HUES6 (cell line): ENCODE results near the gene RBP2.

Source experiments
- H3K27ac ChIP-seq: 2 replicates; pipeline ENCODE4 v1.7.0; 2013; ENCODE audit warnings: low read depth, mild to moderate bottlenecking, low read length, inconsistent platforms
- H3K27me3 ChIP-seq: 2 replicates; pipeline ENCODE4 v1.6.1; 2013; ENCODE audit warnings: low read length; ENCODE audit not compliant: control insufficient read depth, insufficient read depth
- H3K36me3 ChIP-seq: 2 replicates; pipeline ENCODE4 v1.6.1; 2013; ENCODE audit warnings: low read length; ENCODE audit not compliant: control insufficient read depth, insufficient read depth
- H3K4me1 ChIP-seq: 2 replicates; pipeline ENCODE4 v1.6.1; 2013; ENCODE audit warnings: low read length; ENCODE audit not compliant: control insufficient read depth, insufficient read depth
- H3K4me3 ChIP-seq: 2 replicates; pipeline ENCODE4 v1.5.1; 2013; ENCODE audit warnings: low read depth, low read length
- H3K9ac ChIP-seq: one replicate; pipeline ENCODE4 v1.6.1; 2013; ENCODE audit warnings: mild to moderate bottlenecking, low read length
- H3K9me3 ChIP-seq: 2 replicates; pipeline ENCODE4 v1.6.1; 2013; ENCODE audit warnings: low read depth, low read length; ENCODE audit not compliant: control insufficient read depth, insufficient read depth

The RBP2 gene

GRCh38 chr3:139460076-139460475 lies 16.2 kb downstream of the RBP2 start:
- no peaks in the 10 kb centered on the region for H3K9me3 ChIP-seq
- no peaks in the 10 kb centered on the region for H3K36me3 ChIP-seq
- no peak overlapping the region for H3K27ac ChIP-seq
- H3K4me3 ChIP-seq: no peak overlapping the region
- no peaks in the 10 kb centered on the region for H3K27me3 ChIP-seq
- no peak overlapping the region for H3K9ac ChIP-seq
- H3K4me1 ChIP-seq: peaks cover 15% of the 10 kb centered on the region

- H3K27me3 ChIP-seq: no peaks in the 10 kb centered on the region
- H3K9me3 ChIP-seq: no peaks in the 10 kb centered on the region
- H3K4me3 ChIP-seq: no peak overlapping the region
- H3K9ac ChIP-seq: no peak overlapping the region
- no peak overlapping the region for H3K27ac ChIP-seq
- no peaks in the 10 kb centered on the region for H3K36me3 ChIP-seq
- H3K4me1 ChIP-seq: peaks cover 32% of the 10 kb centered on the region
These were observed 18.0 kb downstream of the RBP2 start for GRCh38 chr3:139458348-139458747.

- Histone ChIP-seq H3K4me3 (no peak overlapping the region), H3K9ac (no peak overlapping the region), H3K36me3 (no peaks in the 10 kb centered on the region)
These were observed 19.2 kb downstream of the RBP2 start for GRCh38 chr3:139457066-139457465.

GRCh38 chr3:139456386-139456785 lies 19.9 kb downstream of the RBP2 start:
- H3K4me1 ChIP-seq: peaks cover 38% of the 10 kb centered on the region
- no peaks in the 10 kb centered on the region for H3K27me3 ChIP-seq
- no peak overlapping the region for H3K9ac ChIP-seq
- H3K36me3 ChIP-seq: no peaks in the 10 kb centered on the region
- no peak overlapping the region for H3K27ac ChIP-seq
- no peak overlapping the region for H3K4me3 ChIP-seq
- H3K9me3 ChIP-seq: no peaks in the 10 kb centered on the region

More at GRCh38 chr3:139457066-139457465, 19.2 kb downstream of the RBP2 start:
- no peaks in the 10 kb centered on the region for H3K27me3 ChIP-seq
- H3K9me3 ChIP-seq: no peaks in the 10 kb centered on the region
- H3K4me1 ChIP-seq: peaks cover 35% of the 10 kb centered on the region
- H3K27ac ChIP-seq: no peak overlapping the region

GRCh38 chr3:139455855-139456254 lies 20.5 kb downstream of the RBP2 start:
- no peaks in the 10 kb centered on the region for H3K36me3 ChIP-seq
- H3K27ac ChIP-seq: peak overlapping the region; percentile 21; the same call in 1 of the 2 replicates
- peaks cover 41% of the 10 kb centered on the region for H3K4me1 ChIP-seq
- H3K27me3 ChIP-seq: no peaks in the 10 kb centered on the region
- H3K9me3 ChIP-seq: no peaks in the 10 kb centered on the region
- H3K4me3 ChIP-seq: no peak overlapping the region
- H3K9ac ChIP-seq: no peak overlapping the region

- no peak overlapping the region for H3K9ac ChIP-seq
- peaks cover 41% of the 10 kb centered on the region for H3K4me1 ChIP-seq
- peak overlapping the region; percentile 21; the same call in 1 of the 2 replicates for H3K27ac ChIP-seq
- no peaks in the 10 kb centered on the region for H3K36me3 ChIP-seq
- H3K4me3 ChIP-seq: no peak overlapping the region
- no peaks in the 10 kb centered on the region for H3K9me3 ChIP-seq
- no peaks in the 10 kb centered on the region for H3K27me3 ChIP-seq
These were observed 21.1 kb downstream of the RBP2 start for GRCh38 chr3:139455206-139455605.

- Histone ChIP-seq H3K27ac (no peak overlapping the region), H3K36me3 (no peaks in the 10 kb centered on the region), H3K4me3 (no peak overlapping the region), H3K4me1 (peaks cover 41% of the 10 kb centered on the region), H3K9me3 (no peaks in the 10 kb centered on the region), H3K9ac (peak overlapping the region; percentile 2), H3K27me3 (no peaks in the 10 kb centered on the region)
These were observed 22.0 kb downstream of the RBP2 start for GRCh38 chr3:139454346-139454745.

GRCh38 chr3:139450159-139450558 lies 26.2 kb downstream of the RBP2 start:
- Histone ChIP-seq H3K9me3 (no peaks in the 10 kb centered on the region), H3K4me1 (peaks cover 27% of the 10 kb centered on the region), H3K27ac (no peak overlapping the region), H3K27me3 (peaks cover 4% of the 10 kb centered on the region; the same call in 1 of the 2 replicates), H3K36me3 (no peaks in the 10 kb centered on the region), H3K4me3 (no peak overlapping the region), H3K9ac (no peak overlapping the region)

GRCh38 chr3:139449566-139449965 lies 26.8 kb downstream of the RBP2 start:
- peaks cover 21% of the 10 kb centered on the region for H3K4me1 ChIP-seq
- no peaks in the 10 kb centered on the region for H3K36me3 ChIP-seq
- H3K9me3 ChIP-seq: no peaks in the 10 kb centered on the region
- H3K27me3 ChIP-seq: peaks cover 4% of the 10 kb centered on the region; the same call in 1 of the 2 replicates
- no peak overlapping the region for H3K9ac ChIP-seq
- H3K4me3 ChIP-seq: no peak overlapping the region
- H3K27ac ChIP-seq: no peak overlapping the region

- Histone ChIP-seq H3K9ac (no peak overlapping the region), H3K27me3 (peaks cover 4% of the 10 kb centered on the region; the same call in 1 of the 2 replicates), H3K4me1 (peaks cover 6% of the 10 kb centered on the region), H3K27ac (no peak overlapping the region), H3K36me3 (no peaks in the 10 kb centered on the region), H3K9me3 (no peaks in the 10 kb centered on the region), H3K4me3 (no peak overlapping the region)
These were observed 28.2 kb downstream of the RBP2 start for GRCh38 chr3:139448104-139448503.

GRCh38 chr3:139447486-139447885 lies 28.8 kb downstream of the RBP2 start:
- Histone ChIP-seq H3K27ac (no peak overlapping the region), H3K9me3 (no peaks in the 10 kb centered on the region), H3K4me1 (peaks cover 6% of the 10 kb centered on the region; the same call in 1 of the 2 replicates), H3K27me3 (peaks cover 4% of the 10 kb centered on the region; the same call in 1 of the 2 replicates), H3K4me3 (no peak overlapping the region), H3K36me3 (no peaks in the 10 kb centered on the region), H3K9ac (no peak overlapping the region)

GRCh38 chr3:139444446-139444845 lies 31.9 kb downstream of the RBP2 start:
- Histone ChIP-seq H3K9me3 (no peaks in the 10 kb centered on the region), H3K9ac (no peak overlapping the region), H3K27ac (no peak overlapping the region), H3K36me3 (no peaks in the 10 kb centered on the region), H3K4me1 (no peaks in the 10 kb centered on the region), H3K4me3 (no peak overlapping the region), H3K27me3 (peaks cover 4% of the 10 kb centered on the region; the same call in 1 of the 2 replicates)
